GM18505 (cell line): Measurements from ENCODE around the gene PRSS22.
"Not testable (repeated sequence)": the region's sequence is repeated elsewhere in the genome, so short reads cannot be mapped to it uniquely, and the experiment has no call there.

Source experiments
- ATAC-seq: cut with Tn5 transposase; IDR thresholded peaks from one replicate; pipeline ENCODE4 v1.9.1; 2021; ENCODE audit not compliant: unreplicated experiment
- POLR2A ChIP-seq: IDR thresholded peaks from 4 replicates; pipeline ENCODE4 v1.6.1; 2011; ENCODE audit warnings: borderline replicate concordance; ENCODE audit not compliant: insufficient read depth, insufficient read length; ENCODE audit errors: extremely low read depth

PRSS22 gene, protein sequence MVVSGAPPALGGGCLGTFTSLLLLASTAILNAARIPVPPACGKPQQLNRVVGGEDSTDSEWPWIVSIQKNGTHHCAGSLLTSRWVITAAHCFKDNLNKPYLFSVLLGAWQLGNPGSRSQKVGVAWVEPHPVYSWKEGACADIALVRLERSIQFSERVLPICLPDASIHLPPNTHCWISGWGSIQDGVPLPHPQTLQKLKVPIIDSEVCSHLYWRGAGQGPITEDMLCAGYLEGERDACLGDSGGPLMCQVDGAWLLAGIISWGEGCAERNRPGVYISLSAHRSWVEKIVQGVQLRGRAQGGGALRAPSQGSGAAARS

DNA sequence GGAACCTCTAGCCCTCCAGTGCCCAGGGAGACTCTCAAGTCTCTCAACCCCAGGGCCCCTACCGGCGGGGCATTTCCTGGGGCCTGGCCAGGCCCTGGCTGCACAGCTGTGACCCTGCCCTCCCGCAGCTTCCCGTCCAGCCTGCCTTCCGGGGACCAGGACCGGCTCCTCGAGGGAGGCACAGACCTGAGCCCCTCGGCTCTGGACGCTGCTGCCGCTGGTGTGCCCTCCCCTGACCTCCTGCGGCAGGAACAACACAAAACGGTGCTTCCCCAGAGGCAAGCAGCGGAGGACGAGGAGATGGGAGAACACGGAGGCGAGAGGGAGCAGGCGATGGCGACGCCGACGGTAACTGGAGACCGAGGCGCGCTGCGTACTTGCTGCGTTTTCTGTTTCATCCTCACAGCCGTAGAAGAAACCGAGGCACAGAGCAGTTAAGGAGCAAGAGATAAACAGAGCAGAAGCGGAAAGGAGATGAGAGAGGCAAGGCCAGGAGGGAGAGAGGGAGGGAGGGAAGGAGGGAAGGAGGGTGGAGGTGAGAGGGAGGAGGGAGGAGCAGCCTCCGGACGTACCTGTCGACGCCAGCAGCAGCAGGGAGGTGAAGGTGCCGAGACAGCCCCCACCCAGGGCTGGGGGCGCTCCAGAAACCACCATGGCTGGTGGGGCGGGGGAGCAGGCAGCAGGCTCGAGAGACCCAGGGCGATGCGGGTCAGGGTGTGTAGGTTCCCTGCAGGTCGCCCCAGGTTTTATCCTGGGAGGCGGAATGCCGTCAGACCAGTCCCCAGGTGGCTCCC, at the start of gene PRSS22:
Gene PRSS22, minus strand, starts transcription at position 720 of the 794 bp plus-strand sequence. Its CDS starts 66 bp downstream, at position 654.
- ATAC-seq = no peak

DNA sequence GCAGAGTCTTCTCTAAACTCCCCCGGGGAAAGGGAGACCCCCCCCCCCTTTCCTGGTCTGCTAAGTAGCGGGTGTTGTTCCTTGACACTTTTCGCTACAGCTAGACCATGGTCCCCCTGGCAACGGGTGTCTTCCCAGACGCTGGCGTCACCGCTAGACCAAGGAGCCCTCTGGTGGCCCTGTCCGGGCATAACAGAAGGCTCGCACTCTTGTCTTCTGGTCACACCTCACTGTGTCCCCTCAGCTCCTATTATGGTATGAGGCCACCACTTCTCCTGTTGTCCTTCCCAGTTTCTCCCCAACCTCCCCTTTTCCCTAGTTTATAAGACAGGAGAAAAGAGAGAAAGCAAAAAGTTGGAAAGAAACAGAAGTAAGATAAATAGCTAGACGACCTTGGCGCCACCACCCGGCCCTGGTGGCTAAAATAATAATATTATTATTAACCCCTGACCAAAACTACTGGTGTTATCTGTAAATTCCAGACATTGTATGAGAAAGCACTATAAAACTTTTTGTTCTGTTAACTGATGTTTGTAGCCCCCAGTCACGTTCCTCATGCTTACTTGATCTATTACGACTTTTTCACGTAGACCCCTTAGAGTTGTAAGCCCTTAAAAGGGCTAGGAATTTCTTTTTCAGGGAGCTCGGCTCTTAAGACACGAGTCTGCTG, 49.2 kb upstream of the PRSS22 start:
- ATAC-seq = not testable (repeated sequence)

More for the DNA sequence above, at the start of gene PRSS22:
- TF ChIP-seq POLR2A = no peak

DNA sequence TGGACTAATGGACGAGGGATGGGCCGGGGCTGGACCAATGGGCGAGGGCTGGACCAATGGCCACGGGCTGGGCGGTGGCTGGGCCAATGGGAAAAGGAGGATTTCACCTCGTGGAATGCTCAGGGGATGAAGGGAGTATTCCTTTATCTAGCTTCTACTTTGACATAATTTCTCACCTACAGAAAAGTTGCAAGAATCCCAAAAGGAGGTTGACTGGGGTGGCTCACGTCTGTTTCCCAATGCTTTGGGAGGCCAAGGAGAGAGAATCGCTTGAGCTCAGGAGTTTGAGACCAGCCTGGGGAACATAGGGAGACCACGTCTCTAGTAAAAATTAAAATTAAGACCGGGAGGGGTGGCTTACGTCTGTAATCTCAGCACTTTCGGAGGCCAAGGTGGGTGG, 48.0 kb upstream of the PRSS22 start:
- no peak for TF ChIP-seq POLR2A
- ATAC-seq = no peak

DNA sequence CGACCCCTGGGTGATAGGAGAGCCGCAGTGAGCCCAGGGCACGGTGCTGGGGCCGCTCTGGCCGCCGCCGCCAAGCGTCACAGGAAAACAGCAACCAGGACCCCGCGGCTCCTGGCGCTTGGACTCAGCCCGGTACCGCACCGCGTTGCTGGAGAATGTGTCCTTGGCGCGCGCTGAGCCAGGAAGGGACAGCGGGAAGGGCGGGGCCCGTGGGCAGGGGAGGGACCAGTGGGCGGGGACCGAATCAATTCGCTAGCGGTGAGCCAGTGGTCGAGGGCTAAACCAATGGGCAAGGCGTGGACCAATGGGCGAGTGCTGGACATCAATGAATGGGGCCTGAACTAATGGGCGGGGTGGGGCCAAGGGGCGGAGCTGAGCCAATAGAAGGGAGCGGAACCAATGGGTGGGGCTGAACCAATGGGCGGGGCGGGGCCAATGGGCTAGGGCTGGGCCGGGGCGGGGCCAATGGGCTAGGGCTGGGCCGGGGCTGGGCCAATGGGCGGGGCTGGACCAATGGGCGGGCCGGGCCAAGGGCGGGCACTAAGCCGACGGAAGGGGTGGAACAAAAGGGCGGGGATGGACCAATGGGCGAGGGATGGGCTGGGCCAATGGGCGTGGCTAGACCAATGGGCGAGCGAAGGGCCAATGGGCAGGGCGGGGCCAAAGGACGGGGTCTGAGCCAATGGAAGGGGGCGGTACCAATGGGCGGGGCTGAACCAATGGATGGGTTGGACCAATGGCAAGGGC, 47.4 kb upstream of the PRSS22 start:
- TF ChIP-seq POLR2A = peak; percentile 91
- ATAC-seq = peak; percentile 65

DNA sequence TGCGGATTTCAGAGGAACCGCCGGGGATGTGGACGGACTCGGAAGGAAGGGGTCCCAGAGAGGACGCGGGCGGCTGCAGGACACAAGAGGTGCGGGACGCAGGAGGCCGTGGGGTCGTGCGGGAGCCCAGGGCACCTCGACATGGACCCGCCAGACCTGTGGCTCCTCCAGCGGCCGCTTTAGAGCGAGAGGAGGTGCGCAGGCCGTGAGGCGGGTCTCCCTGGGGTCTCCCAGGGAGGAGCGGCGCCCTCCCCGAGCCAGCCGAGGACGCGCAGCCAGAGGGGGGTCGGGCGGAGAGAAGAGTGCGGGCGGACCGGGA, 46.9 kb upstream of the PRSS22 start:
- TF ChIP-seq POLR2A = no peak
- ATAC-seq = peak; percentile 5

DNA sequence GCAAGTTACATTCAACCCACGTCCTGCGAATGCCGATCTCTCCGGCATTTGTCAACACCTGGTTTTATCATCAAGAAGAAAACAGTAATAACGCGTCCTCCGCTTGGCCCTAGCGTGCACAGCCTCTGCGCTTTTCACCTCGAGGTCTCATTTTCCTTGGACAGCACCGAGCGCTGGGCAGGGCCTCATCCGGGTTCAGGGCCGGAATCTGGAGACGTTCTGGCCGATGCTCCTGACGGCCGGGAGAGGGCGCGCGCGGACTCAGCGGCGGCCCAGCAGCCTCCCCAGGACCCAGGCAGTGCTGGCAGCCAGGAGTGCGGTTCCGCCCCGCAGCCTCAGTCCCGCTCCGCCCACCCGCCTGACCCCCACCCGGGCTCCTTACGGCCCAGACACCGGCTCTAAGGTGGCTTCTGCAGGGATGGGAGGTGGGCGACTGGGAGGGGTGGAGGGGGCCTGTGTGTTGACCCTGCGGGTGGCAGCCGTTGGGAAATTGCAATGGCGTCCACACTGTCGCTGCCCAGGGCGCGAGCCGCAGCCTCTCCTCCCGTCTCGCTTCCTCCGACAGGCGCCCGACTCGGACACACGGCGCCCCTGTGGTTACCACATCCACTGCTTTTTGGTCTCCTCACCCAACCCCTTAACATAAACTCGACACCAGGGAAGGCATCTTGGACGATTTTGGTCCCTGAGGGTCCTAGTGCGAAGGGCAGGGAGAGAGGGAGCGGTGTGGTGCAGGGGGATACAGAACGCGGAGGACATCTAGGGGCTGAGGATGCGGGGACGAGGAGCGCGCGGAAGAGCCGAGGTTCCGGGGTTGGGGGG, 46.3 kb upstream of the PRSS22 start:
- TF ChIP-seq POLR2A = peak; percentile 51
- ATAC-seq = peak; percentile 46

DNA sequence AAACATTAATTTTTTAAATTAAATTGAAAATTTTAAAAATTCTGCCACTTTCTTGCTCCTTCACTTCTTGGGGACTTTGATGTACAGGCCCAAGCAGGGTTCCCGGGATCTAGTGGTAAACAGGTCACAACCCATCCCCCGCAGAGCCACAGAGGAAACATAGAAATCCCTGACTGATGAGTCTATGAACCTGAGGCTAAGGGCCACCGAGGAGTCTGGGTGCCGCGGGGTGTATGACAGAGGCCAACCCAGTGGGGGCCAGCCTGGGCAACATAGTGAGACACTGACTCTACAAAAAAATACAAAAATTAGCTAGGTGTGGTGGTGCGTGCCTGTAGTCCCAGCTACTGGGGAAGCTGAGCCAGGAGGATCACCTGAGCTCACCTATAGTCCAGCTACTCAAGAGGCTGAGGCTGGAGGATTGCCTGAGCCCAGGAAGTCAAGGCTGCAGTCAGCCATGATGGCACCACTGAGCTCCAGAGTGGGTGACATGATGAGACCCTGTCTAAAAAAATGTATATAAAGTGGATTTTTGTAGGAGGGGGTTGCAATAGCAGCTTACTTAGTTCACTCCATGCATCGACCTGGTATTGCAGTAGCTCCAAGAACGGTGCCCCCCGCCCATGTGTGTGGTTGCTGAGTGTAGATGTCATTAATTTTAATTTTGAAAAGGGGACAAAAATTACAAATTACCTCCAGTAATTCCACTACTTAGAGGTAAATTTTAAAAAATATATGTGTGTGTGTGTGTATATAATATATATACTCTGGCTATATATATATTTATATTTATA, 44.6 kb upstream of the PRSS22 start:
- TF ChIP-seq POLR2A = no peak
- no peak for ATAC-seq

DNA sequence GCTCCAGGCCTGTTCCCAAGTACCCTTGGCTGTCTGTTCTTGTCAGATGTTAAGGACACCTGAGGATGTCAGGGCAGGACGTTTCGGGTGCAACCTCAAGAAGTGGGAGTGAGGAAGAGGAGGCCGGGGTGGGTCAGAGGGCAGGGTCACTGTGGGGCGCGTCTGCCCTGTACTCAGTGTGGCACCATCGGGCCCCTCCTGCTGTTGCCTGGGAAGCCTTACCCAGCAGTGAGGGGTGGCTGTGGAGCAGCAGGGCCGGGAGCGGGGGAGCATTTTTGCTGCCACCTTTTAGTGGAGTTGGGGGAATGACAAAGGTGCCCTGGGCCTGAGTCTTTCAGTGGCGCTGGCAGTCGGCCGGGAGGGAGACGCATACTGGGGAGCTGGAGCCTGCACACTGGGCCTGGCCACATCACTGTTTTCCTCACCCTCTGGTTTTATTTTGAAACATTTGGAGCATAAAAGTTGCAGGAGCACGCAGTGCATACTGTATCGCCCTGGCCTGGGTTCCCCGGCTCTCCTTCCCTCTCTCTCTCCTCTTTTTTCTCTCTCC, 42.6 kb upstream of the PRSS22 start:
- ATAC-seq = no peak
- TF ChIP-seq POLR2A = no peak

DNA sequence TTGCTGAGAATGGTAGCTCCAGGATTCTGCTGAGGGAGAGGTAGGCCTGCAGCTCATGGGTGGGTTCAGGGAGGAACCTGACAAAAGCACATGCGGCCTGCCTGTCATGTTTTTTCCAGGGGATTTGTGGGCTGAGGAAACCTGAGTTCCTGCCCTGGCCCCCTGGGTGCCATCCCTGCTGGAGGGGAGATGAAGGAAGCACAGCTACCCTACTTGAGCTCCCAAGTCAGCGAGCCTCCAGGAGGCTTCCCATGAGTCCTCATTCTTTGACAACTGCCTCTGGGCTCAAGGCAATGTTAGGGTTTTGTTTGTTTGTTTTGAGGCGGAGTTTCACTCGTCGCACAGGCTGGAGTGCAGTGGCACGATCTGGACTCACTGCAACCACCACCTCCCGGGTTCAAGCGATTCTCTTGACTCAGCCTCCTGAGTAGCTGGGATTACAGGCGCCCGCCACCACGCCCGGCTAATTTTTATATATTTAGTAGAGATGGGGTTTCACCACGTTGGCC, 41.6 kb upstream of the PRSS22 start:
- ATAC-seq = no peak

DNA sequence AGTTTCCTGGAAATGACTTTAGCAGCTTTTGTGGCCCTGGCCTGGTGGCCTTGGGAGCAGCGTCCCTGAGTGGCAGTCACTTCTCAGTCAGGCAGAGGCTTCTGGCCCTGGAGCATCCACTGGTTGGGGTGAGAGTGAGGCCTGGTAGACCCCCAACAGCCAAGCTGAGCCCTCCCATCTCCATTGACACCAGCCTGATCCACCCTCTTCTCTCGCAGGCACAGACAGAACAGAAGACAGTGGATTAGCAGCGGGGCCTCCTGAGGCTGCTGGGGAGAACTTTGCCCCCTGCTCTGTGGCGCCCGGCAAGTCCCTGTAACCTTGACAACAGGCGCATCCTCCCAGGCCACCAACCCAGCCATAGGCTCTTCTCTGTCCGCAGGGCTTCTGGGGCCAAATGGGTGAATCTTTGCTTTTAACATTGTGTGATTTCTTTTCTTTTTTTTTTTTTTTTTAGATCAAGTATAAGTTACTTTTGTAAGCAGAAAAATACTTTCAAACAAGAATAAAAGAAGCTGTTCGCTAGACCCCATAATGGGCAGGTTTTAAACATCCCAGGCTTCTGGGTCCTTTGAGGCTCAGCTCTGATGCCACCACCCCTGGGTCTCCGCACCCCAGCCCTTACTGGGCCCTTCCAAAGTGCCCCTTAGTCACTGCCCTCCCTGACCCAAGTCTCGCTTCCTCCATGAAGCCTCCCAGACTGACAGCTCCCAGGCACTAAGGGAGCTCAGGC, 41.0 kb upstream of the PRSS22 start:
- no peak for TF ChIP-seq POLR2A
- ATAC-seq = no peak

More for the DNA sequence above, 41.6 kb upstream of the PRSS22 start:
- no peak for TF ChIP-seq POLR2A

DNA sequence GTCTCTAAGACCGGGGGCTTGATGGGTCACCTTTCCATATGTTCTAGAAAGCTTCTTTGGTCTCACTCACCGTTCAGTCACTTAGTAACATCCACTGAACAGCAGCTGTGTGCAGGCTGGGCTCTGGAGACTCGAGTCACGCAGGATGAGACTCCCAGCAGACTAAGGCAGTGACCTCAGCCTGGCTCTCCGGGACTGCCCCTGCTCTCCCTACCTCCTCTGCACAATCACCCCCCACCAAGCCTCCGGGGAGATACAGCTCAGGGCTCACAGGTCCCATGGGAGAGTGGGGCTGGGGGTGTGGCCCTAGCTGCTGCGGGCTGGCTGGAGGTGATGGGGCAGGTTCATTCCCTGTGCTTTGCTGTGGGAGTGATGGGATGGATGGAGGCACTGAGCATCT, 39.1 kb upstream of the PRSS22 start:
- ATAC-seq = no peak

More for the DNA sequence above, 39.1 kb upstream of the PRSS22 start:
- no peak for TF ChIP-seq POLR2A
